Suprapubic skin (tissue), 4 donors: Measurements from ENCODE around the gene MPEG1. TPM values are rescaled to one million over a fixed set of nuclear protein-coding genes. Genes with fewer than 3 reads are reported as not detected.

Experiments used
- DNase-seq, 2 donors: peaks; one replicate each; pipeline ENCODE4 v3.0.0-alpha.2; 2019; ENCODE audit warnings: low spot score in 2 of 2
- H3K27ac ChIP-seq: fragments of 200-600 bp; sonication (generic); one replicate; pipeline ENCODE4 v1.5.1; 2019
- H3K27me3 ChIP-seq: fragments of 200-600 bp; sonication (generic); one replicate; pipeline ENCODE4 v1.5.1; 2019
- H3K36me3 ChIP-seq: fragments of 200-600 bp; sonication (generic); one replicate; pipeline ENCODE4 v1.5.1; 2019
- H3K4me1 ChIP-seq: fragments of 200-600 bp; sonication (generic); one replicate; pipeline ENCODE4 v1.5.1; 2019
- H3K4me3 ChIP-seq: fragments of 200-600 bp; sonication (generic); one replicate; pipeline ENCODE4 v1.5.1; 2019; ENCODE audit warnings: mild to moderate bottlenecking
- H3K9me3 ChIP-seq: fragments of 200-600 bp; sonication (generic); one replicate; pipeline ENCODE4 v1.5.1; 2019
- EP300 ChIP-seq: sonication (generic); formaldehyde crosslinking; IDR thresholded peaks from one replicate; pipeline ENCODE4 v1.6.1; 2017; ENCODE audit warnings: antibody characterized with exemption
- POLR2A ChIP-seq, 2 donors: fragments of 450-650 bp; IDR thresholded peaks; one replicate each; pipeline ENCODE4 v1.6.1; 2017; ENCODE audit warnings: antibody characterized with exemption in 2 of 2, mild to moderate bottlenecking in 2 of 2, moderate library complexity in 2 of 2
- POLR2AphosphoS5 ChIP-seq, 3 donors: sonication (generic); formaldehyde crosslinking; IDR thresholded peaks; one replicate each; pipeline ENCODE4 v1.6.1; 2017; ENCODE audit warnings: antibody characterized with exemption in 3 of 3
- WGBS: methylation state at CpG from one replicate; pipeline ENCODE4 v1.1.5; 2018; 5-methylcytosine and 5-hydroxymethylcytosine counted together
- total RNA-seq, 4 donors: library from RNA; depleted of rRNA; stranded (reverse); fragments of >200 nt; gene quantifications; one replicate each; pipeline ENCODE4 v1.1.0, GENCODE V29; 2016
- TF ChIP-seq, protein P1 (sequence below), 2 donors: fragments of 200-600 bp in 1 of 2; fragments of 450-650 bp in 1 of 2; sonication (generic) in 1 of 2; IDR thresholded peaks; one replicate each; pipeline ENCODE4 v1.5.1; 2016 to 2019; ENCODE audit warnings: antibody characterized with exemption in 2 of 2, mild to moderate bottlenecking in 1 of 2, moderate library complexity in 1 of 2

MPEG1 gene
- total RNA-seq, 4 donors from 2014 or later: 2.3 to 4.5 (median 2.9) TPM

DNA sequence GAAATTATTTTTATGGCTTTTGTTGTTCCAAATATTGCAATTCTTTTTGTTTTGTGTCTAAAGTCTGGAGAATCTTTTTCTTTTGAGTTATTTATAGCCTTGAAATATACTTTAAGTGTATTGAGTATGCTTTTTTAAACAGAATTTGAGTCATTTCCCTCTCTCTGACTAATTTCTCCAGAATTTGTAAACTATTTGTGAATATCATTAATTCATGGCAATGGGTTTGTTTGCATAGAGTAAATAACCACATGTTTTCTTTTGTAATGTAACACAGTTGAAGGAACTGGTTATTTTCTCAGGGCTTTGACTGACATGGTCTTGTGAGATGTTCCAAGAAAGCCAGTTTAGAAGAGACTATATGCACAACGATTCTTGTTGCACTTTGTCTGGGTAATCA lies 30.9 kb upstream of the MPEG1 start:
- no peaks in the 10 kb centered on the region for H3K27me3 ChIP-seq
- TF ChIP-seq EP300: no peak
- no peak for TF ChIP-seq POLR2A (IDR thresholded peaks at IDR 0.05)
- no peak for TF ChIP-seq POLR2AphosphoS5 (IDR thresholded peaks at IDR 0.05)
- TF ChIP-seq, protein P1, sequence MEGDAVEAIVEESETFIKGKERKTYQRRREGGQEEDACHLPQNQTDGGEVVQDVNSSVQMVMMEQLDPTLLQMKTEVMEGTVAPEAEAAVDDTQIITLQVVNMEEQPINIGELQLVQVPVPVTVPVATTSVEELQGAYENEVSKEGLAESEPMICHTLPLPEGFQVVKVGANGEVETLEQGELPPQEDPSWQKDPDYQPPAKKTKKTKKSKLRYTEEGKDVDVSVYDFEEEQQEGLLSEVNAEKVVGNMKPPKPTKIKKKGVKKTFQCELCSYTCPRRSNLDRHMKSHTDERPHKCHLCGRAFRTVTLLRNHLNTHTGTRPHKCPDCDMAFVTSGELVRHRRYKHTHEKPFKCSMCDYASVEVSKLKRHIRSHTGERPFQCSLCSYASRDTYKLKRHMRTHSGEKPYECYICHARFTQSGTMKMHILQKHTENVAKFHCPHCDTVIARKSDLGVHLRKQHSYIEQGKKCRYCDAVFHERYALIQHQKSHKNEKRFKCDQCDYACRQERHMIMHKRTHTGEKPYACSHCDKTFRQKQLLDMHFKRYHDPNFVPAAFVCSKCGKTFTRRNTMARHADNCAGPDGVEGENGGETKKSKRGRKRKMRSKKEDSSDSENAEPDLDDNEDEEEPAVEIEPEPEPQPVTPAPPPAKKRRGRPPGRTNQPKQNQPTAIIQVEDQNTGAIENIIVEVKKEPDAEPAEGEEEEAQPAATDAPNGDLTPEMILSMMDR (IDR thresholded peaks at IDR 0.05): no peak

DNA sequence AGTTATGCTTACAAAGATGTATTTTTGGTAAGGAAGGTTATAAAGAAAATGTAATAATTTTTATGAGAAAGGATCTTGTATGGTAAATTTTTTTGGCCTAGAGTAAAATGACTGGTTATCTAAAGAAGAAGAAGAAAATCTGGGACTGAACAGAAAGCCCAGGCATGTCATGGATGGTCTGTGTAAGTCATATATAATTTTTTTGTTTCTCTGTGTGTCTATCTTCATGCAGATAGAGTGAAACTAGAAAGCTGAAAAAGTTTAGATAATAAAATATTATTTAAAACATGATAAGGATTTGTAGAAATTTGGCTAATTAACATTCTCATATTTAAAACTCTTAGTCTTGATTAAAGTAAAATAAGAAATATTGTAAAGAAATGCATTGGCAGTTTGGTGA lies 27.6 kb upstream of the MPEG1 start:
- Histone ChIP-seq H3K4me3 (no peak overlapping the region), H3K4me1 (no peaks in the 10 kb centered on the region), H3K36me3 (no peaks in the 10 kb centered on the region), H3K9me3 (no peaks in the 10 kb centered on the region), H3K27ac (no peak overlapping the region), H3K27me3 (no peaks in the 10 kb centered on the region)
- DNase-seq: no peak
- TF ChIP-seq, protein P1 (IDR thresholded peaks at IDR 0.05): no peak
- TF ChIP-seq POLR2A (IDR thresholded peaks at IDR 0.05) (no peak), POLR2AphosphoS5 (IDR thresholded peaks at IDR 0.05) (no peak), EP300 (no peak)

More for the DNA sequence above, 30.9 kb upstream of the MPEG1 start:
- Histone ChIP-seq H3K4me1 (no peaks in the 10 kb centered on the region), H3K4me3 (no peak overlapping the region), H3K9me3 (no peaks in the 10 kb centered on the region), H3K36me3 (no peaks in the 10 kb centered on the region), H3K27ac (no peak overlapping the region)
- WGBS: 75% methylated on average over 1 of the region's 1 CpG
- DNase-seq: no peak

DNA sequence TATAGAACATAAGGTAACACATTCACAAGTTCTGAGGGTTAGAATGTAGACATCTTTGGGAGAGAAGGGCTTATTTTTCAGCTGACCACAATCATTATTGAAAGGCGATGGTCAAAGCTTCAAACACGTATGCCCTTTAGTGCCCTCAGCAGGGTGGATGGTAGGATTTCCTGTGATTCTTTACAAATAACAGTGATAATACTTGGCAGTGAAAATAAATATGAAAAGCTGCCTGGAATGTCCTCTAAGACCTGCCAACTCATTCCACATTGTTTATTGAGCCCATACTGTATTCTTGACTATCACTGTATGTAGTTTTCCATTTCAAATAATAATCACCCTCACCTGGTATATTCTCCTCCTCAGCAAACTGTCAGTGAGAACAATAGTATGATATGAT lies 13.7 kb upstream of the MPEG1 start:
- H3K4me1 ChIP-seq: peaks cover 25% of the 10 kb centered on the region
- H3K27ac ChIP-seq: no peak overlapping the region
- 66% methylated on average over 2 of the region's 2 CpGs for WGBS
- no peaks in the 10 kb centered on the region for H3K36me3 ChIP-seq
- no peaks in the 10 kb centered on the region for H3K9me3 ChIP-seq
- DNase-seq: no peak
- no peak overlapping the region for H3K4me3 ChIP-seq
- TF ChIP-seq, protein P1 (IDR thresholded peaks at IDR 0.05): no peak
- TF ChIP-seq POLR2A (IDR thresholded peaks at IDR 0.05): no peak
- no peak for TF ChIP-seq EP300
- H3K27me3 ChIP-seq: no peaks in the 10 kb centered on the region

DNA sequence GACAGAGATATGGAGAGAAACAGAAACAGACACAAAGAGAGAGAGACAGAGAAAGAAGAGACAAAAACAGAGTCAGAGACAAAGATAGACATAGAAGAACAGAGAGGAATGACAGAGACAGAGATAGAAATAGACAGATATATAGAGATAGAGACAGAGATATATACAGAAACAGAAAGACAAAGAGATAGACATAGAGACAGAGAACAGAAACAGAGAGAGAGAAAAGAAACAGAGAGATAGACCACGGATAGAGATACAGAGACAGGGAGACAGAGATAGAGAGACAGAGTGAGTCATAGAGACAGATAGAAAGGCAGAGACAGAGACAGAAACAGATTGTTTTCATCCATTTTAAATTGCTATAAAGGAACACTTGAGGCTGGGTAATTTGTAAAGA lies 12.3 kb upstream of the MPEG1 start:
- H3K9me3 ChIP-seq: no peaks in the 10 kb centered on the region
- peaks cover 25% of the 10 kb centered on the region for H3K4me1 ChIP-seq
- H3K27ac ChIP-seq: peak overlapping the region; percentile 30
- no peaks in the 10 kb centered on the region for H3K27me3 ChIP-seq
- DNase-seq: no peak
- no peaks in the 10 kb centered on the region for H3K36me3 ChIP-seq
- WGBS: 83% methylated on average over 1 of the region's 1 CpG
- no peak overlapping the region for H3K4me3 ChIP-seq
- TF ChIP-seq POLR2A (IDR thresholded peaks at IDR 0.05) (no peak), POLR2AphosphoS5 (IDR thresholded peaks at IDR 0.05) (no peak), EP300 (no peak)
- TF ChIP-seq, protein P1 (IDR thresholded peaks at IDR 0.05): no peak

DNA sequence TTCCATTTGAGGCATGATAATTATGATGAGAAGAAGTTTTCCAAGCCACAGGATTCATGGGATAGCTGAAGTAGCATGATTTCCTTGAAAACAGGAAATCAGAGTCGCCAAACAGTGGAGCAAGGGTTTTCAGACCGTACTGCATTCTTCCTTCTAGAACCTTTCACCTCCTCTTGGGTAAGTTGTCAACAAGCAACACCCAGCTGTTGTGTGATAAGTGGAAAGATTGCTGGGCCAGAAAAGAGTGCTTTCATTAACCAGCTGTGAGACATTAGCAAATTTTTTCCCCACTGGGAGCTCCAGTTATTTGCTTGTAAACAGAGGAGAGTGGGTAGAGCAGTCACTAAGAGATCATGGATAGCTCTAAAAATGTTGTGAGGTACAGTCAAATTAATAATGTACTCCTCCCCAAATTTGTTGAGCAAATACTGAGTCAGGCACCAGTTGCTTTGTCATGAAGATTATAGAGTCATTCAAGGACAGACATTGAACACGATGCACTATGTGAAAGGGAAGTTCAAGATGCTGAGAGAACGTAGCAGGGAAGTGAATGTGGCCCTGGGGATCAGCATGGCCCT lies 11.7 kb upstream of the MPEG1 start:
- Histone ChIP-seq H3K4me3 (no peak overlapping the region), H3K4me1 (peaks cover 25% of the 10 kb centered on the region), H3K27me3 (no peaks in the 10 kb centered on the region), H3K36me3 (no peaks in the 10 kb centered on the region), H3K9me3 (no peaks in the 10 kb centered on the region), H3K27ac (peak overlapping the region; percentile 30)
- 43% methylated on average over 4 of the region's 4 CpGs for WGBS
- TF ChIP-seq EP300 (no peak), POLR2AphosphoS5 (IDR thresholded peaks at IDR 0.05) (no peak), POLR2A (IDR thresholded peaks at IDR 0.05) (no peak)
- TF ChIP-seq, protein P1 (IDR thresholded peaks at IDR 0.05): no peak
- no peak for DNase-seq
